ENCODE data around the gene MITF.

The MITF gene

DNA sequence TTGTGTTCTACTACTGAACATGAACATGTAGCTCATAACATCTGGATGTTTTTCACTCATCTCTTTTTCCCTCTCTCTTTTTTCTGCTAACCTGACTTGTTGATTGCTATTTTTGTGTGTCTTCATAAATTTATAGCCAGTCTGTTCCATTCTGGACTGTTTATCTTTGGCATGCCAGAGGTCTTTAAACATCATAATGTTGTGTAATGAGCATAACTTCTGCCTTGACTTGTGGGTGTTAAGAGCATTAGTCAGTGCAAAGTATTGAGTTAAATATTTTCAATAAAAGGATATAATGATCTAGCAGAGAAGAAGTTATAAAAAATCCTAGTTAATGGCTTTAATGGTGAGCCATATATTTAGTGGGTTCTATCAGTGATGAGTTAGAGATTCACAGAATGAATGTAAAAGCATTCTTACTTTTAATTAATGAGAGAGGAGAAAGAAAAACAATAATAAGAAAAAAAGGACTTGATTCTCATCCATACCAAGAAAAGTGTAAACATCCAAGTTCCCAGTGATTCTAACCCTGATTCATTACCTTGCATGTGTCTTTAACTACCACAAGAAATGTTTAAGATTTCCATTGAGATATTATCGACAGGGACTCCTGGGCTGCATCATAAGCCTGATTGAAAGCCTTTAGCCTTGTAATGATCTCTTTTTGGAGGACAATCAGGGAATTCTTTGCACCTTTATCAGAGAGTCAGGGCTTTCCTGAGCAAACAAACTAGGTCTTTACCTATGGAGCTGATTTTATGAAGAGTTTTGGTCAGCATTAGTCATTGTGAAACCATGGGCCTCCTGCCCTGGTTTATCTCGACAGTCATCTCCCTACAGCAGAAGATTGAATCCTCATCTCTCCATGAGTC lies 22.9 kb downstream of the MITF start:
- no peak for DNase-seq

DNA sequence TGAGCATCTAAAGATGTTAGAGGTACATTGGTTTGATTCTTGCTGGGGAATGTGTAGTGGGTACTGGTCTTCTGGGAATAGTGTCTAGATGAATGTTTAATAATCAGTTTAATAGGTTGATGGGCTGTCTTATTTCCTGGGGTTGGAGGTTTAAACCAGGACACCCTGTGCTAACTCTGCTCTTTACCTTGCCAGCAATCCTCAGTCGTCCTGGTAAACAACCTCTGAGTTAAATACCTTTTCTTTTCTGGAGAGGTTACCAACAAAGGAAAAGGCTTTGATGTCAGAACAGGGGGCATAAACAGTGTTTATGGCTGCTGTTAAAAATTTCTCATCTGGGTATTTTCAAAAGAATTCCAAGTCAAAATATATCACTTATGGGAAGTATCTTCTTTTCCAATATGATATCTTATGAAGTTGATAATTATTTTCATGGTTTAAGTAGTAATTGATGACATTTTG lies 23.5 kb downstream of the MITF start:
- no peak for DNase-seq

- no peak for DNase-seq
These were observed 24.2 kb downstream of the MITF start for GRCh38 chr3:69763458-69763857.

- no peak for DNase-seq
These were observed 25.0 kb downstream of the MITF start for GRCh38 chr3:69764121-69764741.

DNA sequence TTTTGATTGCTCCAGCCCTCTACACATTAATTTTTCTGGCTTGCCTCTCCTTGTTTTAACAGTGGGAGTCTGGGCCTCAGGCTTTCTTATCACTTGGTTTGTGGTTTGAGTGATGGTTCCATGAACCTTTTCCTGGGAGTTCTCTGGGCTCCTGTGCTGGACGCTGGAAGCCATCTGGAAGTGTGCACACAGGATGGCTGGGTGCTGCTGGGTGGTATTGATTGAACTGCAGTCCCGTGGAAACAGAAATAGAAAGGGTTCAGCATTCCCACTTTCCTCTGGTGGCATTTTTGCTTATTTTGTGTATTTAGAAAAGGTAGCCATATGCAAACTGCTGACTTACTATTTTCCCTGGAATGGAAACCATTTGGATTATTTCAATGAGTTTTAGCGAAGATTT lies 25.6 kb downstream of the MITF start:
- DNase-seq, result no peak

DNA sequence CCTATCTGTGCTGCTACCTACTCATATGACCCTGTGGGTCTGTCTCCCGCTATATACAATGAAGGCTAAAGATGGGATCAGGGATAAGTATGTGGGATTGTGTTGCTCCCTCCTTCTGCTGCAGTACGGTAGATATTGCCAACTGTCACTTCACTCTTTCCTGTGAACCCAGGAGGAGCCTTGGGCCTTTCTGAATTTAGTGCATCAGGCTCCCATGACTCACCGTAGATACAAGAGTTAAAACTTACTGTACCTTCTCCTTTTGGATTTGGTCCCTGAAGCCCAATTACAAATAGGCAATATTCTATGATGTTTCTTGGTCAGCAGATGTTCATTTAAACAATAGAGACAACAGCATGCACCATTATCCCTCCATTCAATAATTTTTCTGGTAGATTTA lies 27.4 kb downstream of the MITF start:
- DNase-seq, result no peak

DNA sequence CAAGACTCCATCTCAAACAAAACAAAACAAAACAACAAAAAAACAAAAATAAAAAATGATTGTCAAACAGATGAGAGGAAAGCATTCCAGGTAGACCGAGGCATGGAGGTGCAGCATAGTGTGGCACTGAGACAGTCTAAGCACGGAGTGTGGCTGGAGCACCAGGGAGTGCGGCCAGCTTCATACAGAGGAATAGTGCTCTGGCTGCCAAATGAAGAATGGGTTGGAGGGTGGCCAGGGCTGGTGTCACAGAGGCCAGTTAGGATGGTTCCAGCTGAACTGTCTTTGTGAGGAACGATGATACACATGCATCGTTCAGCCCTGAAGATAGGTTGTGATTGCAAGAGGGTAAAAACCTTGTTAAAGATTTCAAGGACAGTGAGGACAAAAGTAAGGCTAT lies 28.3 kb downstream of the MITF start:
- DNase-seq, result no peak

DNA sequence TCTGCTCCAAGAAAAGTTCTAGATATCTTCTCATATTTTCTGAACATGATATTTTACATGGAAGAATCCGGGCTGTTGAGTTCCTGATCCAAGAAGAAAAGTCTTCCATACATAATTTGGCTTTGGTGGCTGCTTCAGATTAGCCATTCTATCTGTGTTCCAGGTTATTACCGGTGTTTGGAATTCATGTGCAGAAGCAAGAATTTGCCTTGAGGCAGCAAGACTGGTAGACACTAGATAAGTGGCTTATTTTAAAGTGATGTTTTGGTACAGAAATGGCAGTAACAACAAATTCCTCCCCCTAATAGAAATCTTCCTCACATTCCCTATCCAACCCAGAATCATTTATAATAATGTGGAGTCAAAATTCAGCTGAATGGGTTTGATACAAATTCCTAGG lies 29.2 kb downstream of the MITF start:
- DNase-seq, result no peak

GRCh38 chr3:69770219-69770618 lies 31.0 kb downstream of the MITF start:
- DNase-seq, result no peak

- no peak for DNase-seq
These were observed 31.8 kb downstream of the MITF start for GRCh38 chr3:69770976-69771634.

DNA sequence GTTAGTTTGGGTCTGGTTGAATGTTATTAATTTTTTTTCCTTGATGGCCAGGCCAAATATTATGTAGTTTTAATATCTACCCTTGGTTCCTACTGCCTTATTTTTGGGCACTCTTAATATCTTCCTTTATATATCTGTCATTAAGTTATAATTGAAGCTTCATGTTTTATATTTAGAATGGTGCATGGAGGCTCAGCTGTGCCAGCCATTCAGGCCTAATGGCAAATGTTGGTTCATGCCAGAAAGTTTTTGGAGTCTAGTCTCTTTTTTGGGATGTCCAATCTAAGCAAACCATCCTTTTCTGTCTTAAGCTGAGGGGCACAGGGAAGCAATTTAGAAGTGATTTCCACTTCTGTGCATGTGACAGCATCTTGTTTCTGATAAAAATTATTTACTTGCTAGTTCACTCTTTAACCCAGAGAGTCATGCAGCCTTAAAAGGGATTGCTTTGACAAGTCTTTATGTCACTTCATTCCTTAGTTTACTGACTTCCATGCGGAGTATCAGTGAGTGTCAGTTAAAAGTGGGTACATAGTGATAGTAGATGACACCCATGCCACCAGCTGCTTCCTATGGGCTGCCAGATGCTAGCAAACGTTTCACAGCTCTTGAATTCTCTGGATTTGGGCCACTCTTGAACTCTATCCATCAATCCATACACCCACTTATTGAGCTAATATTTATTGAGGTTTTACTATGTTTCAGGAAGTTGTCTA lies 33.0 kb downstream of the MITF start:
- DNase-seq, result no peak

DNA sequence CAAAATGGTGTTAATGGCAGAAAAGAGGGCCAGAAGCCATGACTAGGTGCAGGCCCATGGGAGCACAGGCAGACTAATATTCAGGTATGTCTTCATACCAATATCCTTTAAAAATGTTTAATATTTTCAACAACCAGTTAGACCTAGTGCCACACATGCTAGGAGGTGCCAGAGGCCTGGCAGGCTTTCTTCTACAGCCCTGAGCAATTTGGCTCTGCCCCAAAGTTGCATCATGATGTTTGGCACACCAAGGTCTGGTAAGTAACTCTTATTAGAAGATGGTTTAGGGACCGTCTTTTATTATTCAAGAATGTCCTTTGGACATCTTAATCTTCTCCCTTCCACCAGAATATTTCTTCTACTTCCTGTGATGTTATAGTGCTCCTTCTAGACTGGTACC lies 34.8 kb downstream of the MITF start:
- DNase-seq, result no peak

GRCh38 chr3:69775751-69776150 lies 36.5 kb downstream of the MITF start:
- DNase-seq, result no peak

DNA sequence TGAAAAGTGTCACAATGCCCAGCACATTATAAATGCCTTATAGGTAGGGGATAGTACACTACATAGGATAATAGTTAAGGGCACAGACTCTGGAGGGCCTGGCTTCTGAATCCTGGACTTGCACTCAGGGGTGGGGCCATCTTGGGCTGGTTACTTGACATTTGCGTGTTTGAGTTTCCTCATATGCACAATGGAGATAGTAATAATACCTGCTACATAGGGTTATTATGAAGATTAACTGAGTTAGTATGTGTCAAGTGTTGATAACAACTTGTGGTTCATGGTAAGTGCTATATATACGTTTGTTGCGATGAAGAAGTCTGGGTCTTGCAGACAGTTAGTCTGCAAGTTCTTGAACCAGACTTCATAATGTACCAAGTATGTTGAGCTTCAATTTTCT lies 37.0 kb downstream of the MITF start:
- no peak for DNase-seq

GRCh38 chr3:69776920-69777581 lies 37.8 kb downstream of the MITF start:
- no peak for DNase-seq

DNA sequence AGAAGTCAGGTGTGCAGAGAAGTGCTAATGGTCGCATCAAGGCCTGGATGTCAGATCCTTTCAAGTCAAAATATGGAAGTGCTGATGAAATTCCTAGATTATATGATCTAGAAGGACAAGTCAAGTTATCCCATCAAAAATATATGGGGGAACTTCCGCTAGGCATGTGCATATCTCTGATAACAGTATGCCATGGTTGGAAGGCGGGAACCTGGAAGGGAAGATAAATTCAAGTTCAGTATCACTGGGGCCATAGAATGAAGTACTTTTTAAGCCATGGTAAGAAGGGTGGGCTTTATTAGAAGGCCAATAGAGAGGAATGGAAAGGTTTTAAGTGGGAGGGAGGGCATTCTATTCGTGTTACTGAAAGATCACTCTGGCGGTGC lies 38.3 kb downstream of the MITF start:
- DNase-seq, result no peak

DNA sequence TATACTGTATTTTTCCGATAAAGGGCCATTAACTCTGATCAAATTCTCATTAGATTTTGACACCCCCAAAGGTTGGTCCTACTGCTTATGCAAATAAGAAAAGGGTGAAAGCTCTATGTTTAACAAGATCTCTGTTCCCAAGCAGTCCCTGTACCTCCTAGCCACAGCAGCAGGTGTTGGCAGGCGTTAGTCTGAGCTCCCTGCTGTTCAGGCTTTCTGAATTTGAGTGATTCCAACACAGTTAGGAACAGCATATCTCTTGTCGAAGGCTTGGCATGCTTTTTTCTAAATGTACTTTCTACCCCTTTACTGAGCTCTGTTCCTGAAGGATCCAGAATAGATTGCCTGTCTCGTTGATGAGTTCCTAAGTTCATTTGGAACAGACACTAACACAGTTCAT lies 42.3 kb downstream of the MITF start:
- DNase-seq, result no peak

DNA sequence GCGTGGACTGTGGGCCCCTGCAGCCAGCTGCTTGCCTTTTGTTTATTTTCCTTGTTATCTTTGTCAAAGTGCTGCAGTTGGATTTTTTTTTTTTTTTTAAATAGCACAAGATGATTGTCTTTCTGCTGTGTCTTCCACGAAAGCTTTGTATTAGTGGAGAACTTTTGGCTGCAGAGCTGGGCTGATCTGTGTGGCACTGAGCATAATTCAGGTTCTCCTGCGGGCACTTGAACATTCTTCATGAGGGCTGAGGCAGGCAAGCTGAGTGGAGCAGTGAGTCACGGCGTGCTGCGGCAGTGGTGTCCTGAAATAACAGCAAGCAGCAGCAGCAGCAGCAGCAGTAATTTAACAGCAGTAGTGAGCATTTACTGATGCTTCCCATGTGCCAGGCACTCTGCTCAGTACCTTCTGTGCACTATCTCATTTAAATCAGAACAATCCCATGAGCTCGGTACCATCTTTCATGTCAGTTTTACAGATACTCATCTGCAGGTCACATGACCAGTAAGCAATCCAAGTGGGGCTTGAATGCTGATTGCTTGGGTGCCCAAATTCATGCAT lies 45.8 kb downstream of the MITF start:
- no peak for DNase-seq

- no peak for DNase-seq
These were observed 46.6 kb downstream of the MITF start for GRCh38 chr3:69785769-69786320.

DNA sequence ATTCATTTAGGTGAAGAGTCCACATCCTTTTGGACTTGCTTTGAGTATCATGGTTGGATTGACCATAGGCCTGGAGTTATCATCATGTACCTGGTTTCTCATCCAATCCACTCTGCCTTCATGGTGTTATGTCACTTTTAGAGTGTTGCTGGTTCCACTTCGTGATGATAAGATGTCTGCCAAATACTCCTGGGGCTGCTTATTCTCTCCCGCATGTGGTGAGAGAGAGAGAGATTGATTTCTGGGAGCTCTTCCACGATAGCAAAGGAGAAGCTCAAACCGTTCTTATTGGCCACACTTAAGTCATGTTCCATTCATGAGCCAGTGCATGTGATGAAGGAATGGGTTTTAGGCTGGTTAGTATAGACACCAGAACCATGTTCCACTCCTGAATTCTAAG lies 47.6 kb downstream of the MITF start:
- DNase-seq, result no peak

DNA sequence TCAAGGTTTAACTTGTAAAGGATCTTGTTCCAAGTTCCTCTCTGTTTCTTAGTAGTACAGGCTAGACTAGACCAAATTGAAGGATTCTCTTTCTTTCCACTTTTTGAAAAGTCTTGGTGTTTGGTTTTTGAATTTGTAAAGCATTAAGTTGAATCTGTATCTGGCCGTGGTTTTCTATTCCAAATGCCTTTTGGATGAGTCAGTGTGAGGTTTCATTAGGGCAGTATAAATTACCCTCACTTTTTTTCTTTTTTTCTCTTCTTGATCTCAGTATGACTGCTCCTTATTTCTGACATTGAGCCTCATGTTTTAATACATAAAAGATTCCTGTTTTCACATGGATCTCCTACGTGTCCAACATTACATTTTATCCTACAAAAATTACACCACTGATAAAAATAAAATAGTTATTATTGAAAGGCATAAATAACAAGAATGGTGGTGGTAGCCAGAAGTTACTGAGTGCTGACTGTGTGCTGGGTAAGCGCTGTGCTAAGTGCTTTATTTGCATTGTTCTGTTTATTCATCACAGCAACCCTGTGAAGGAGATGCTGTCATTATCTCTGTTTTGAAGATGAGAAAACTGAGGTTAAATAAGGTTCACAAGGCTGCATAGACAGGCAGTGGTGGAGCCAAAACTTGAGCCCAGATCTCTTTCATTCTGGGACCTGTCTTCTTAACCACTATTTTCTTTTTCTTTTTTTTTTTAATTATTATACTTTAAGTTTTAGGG lies 48.3 kb downstream of the MITF start:
- no peak for DNase-seq
